ENCODE results near the gene BCAP29. TPM values are rescaled to one million over a fixed set of nuclear protein-coding genes. Genes with fewer than 3 reads are reported as not detected.

Gene BCAP29
- polyA plus RNA-seq, 1 donor (not counting 4 experiments of a cell fraction or from before 2014, with no cell fraction given), result 141 TPM

DNA sequence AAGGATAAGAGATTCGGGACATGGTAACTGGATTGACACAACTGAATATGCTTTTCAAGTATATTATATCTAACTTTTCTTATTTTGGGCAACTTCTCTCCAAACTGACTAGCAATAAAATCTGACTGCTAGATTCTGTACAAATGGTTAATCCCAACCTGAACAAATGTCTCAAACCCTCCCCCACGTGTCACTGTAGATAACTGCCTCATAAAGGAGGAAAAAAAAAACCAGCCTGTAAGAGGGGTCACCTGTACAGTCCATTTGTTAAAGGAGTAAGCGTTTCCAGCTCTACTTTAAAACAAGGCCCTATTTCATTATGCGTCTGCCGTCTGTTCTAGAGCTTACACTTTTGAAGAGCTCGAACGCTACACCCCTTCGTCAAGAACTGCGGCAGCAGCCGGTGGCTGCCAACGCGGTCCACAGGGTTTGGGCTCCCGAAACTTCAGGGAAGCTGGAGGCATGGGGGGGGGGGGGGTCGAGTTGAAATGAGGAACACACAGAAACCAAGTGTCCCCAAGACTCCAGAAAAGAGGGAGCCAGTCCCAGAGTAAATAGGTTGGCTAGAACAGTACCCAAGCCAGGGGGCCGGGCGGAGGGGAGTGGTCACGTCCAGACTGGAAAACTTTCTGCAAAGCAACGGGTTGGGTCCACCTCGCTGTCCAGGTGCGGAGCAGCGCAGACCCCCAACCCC, 16.8 kb upstream of the BCAP29 start:
- Histone ChIP-seq H3K9ac (ENCODE audit: control insufficient read depth, extremely low read depth, insufficient read depth, low read length) (peak overlapping the region; percentile 97), H3K9me3 (ENCODE audit: control insufficient read depth, low read depth, low read length) (no peaks in the 10 kb centered on the region), H3K79me2 (ENCODE audit: control insufficient read depth, insufficient read depth, low read length) (peaks cover 45% of the 10 kb centered on the region), H3K27ac (ENCODE audit: control insufficient read depth, insufficient read depth, low read length) (peak overlapping the region; percentile 94), H3K36me3 (ENCODE audit: control insufficient read depth in 2 of 2, extremely low read depth in 1 of 2, insufficient read depth in 2 of 2, low read length in 2 of 2) (no peaks in the 10 kb centered on the region), H3K27me3 (ENCODE audit: control insufficient read depth, extremely low read depth, insufficient read depth, low read length) (no peaks in the 10 kb centered on the region), H3K4me2 (ENCODE audit: control insufficient read depth, extremely low read depth, insufficient read depth, low read depth, low read length) (peak overlapping the region; percentile 76), H4K20me1 (ENCODE audit: control insufficient read depth, extremely low read depth, insufficient read depth, low read length) (no peaks in the 10 kb centered on the region), H3K4me1 (ENCODE audit: control insufficient read depth, extremely low read depth, insufficient read depth, low read length) (peaks cover 41% of the 10 kb centered on the region), H2AFZ (ENCODE audit: control insufficient read depth, low read length) (peak overlapping the region; percentile 94), H3K9me1 (ENCODE audit: control insufficient read depth, extremely low read depth, insufficient read depth, low read length) (no peaks in the 10 kb centered on the region), H3K4me3 (ENCODE audit: control insufficient read depth in 2 of 3, extremely low read depth in 1 of 3, insufficient read depth in 2 of 3, low read depth in 1 of 3, low read length in 3 of 3) (peak overlapping the region; percentile 88 to 94 (median 93))
- dilution Hi-C loops (cut with MboI; ENCODE audit: extremely low pct_ligation_motif_present, low sequenced_read_pairs), result no loop called here
- no peak for DNase-seq (ENCODE audit: low read depth, low spot score)
- peak; percentile 57 for FAIRE-seq
- TF ChIP-seq, protein P1, sequence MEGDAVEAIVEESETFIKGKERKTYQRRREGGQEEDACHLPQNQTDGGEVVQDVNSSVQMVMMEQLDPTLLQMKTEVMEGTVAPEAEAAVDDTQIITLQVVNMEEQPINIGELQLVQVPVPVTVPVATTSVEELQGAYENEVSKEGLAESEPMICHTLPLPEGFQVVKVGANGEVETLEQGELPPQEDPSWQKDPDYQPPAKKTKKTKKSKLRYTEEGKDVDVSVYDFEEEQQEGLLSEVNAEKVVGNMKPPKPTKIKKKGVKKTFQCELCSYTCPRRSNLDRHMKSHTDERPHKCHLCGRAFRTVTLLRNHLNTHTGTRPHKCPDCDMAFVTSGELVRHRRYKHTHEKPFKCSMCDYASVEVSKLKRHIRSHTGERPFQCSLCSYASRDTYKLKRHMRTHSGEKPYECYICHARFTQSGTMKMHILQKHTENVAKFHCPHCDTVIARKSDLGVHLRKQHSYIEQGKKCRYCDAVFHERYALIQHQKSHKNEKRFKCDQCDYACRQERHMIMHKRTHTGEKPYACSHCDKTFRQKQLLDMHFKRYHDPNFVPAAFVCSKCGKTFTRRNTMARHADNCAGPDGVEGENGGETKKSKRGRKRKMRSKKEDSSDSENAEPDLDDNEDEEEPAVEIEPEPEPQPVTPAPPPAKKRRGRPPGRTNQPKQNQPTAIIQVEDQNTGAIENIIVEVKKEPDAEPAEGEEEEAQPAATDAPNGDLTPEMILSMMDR (optimal IDR thresholded peaks at IDR 0.05 in 1 of 3, IDR thresholded peaks at IDR 0.05 in 1 of 3, conservative IDR thresholded peaks at IDR 0.05 in 1 of 3; ENCODE audit: extremely low read depth in 1 of 3, insufficient read depth in 2 of 3, low read length in 3 of 3), result no peak
- TF ChIP-seq EZH2 (IDR thresholded peaks at IDR 0.05; ENCODE audit: low read length), result no peak

- Histone ChIP-seq H3K9ac (ENCODE audit: control insufficient read depth, extremely low read depth, insufficient read depth, low read length) (peak within 1 kb of the TSS; percentile 97), H3K27ac (ENCODE audit: control insufficient read depth, insufficient read depth, low read length) (peak within 1 kb of the TSS; percentile 94), H3K9me3 (ENCODE audit: control insufficient read depth, low read depth, low read length) (no peaks in the 10 kb centered on the region), H3K4me1 (ENCODE audit: control insufficient read depth, extremely low read depth, insufficient read depth, low read length) (peaks cover 41% of the 10 kb centered on the region), H4K20me1 (ENCODE audit: control insufficient read depth, extremely low read depth, insufficient read depth, low read length) (no peaks in the 10 kb centered on the region), H3K36me3 (ENCODE audit: control insufficient read depth in 2 of 2, extremely low read depth in 1 of 2, insufficient read depth in 2 of 2, low read length in 2 of 2) (no peaks in the 10 kb centered on the region), H3K27me3 (ENCODE audit: control insufficient read depth, extremely low read depth, insufficient read depth, low read length) (no peaks in the 10 kb centered on the region), H3K4me3 (ENCODE audit: control insufficient read depth in 2 of 3, extremely low read depth in 1 of 3, insufficient read depth in 2 of 3, low read depth in 1 of 3, low read length in 3 of 3) (peak within 1 kb of the TSS; percentile 88 to 94 (median 93)), H2AFZ (ENCODE audit: control insufficient read depth, low read length) (peak within 1 kb of the TSS; percentile 94), H3K79me2 (ENCODE audit: control insufficient read depth, insufficient read depth, low read length) (peaks cover 41% of the 10 kb centered on the region), H3K9me1 (ENCODE audit: control insufficient read depth, extremely low read depth, insufficient read depth, low read length) (no peaks in the 10 kb centered on the region), H3K4me2 (ENCODE audit: control insufficient read depth, extremely low read depth, insufficient read depth, low read depth, low read length) (peak within 1 kb of the TSS; percentile 95)
- dilution Hi-C loops (cut with MboI; ENCODE audit: extremely low pct_ligation_motif_present, low sequenced_read_pairs), result no loop called here
- peak; percentile 49 for FAIRE-seq
- DNase-seq (ENCODE audit: low read depth, low spot score), result no peak
- no peak for TF ChIP-seq EZH2 (IDR thresholded peaks at IDR 0.05; ENCODE audit: low read length)
- TF ChIP-seq, protein P1 (optimal IDR thresholded peaks at IDR 0.05 in 1 of 3, IDR thresholded peaks at IDR 0.05 in 1 of 3, conservative IDR thresholded peaks at IDR 0.05 in 1 of 3; ENCODE audit: extremely low read depth in 1 of 3, insufficient read depth in 2 of 3, low read length in 3 of 3), result no peak
Observed at GRCh38 chr7:107563775-107564552, 16.1 kb upstream of the BCAP29 start, which contains the start of the genes COG5 and DUS4L. COG5 (minus strand) TSS chr7:107563920; CDS start chr7:107563896, 24 bp downstream. DUS4L (plus strand) TSS chr7:107563971; CDS start chr7:107567071, 3,100 bp downstream.
